K562 (cell line): Measurements from ENCODE around the gene FAM72C. TPM values are rescaled to one million over a fixed set of nuclear protein-coding genes. Genes with fewer than 3 reads are reported as not detected.
"Not testable (repeated sequence)": the region's sequence is repeated elsewhere in the genome, so short reads cannot be mapped to it uniquely, and the experiment has no call there.

ENCODE experiments used
- ATAC-seq: fragments of 200-7000 bp; cut with Tn5 transposase; 3 replicates; pipeline ENCODE4 v1.9.1; 2020; ENCODE audit warnings: moderate library complexity
- BruUV-seq: library from RNA; stranded (reverse); fragments of 400-500 nt; replicated peaks from 2 replicates; lab custom pipeline; 2021; lab: Mats Ljungman, UMichigan
- CTCF ChIA-PET: fragments of 300-600 bp; formaldehyde crosslinking; extraction: SDS; loops from one replicate; lab custom pipeline; 2021; ENCODE audit warnings: low intra/inter-chr PET ratio; lab: Yijun Ruan, JAX
- POLR2A ChIA-PET: fragments of 300-600, 350-650 bp; sonication (Branson Sonifier 250); formaldehyde crosslinking; extraction: SDS; loops from one replicate; lab custom pipeline; 2021; ENCODE audit warnings: antibody characterized with exemption, inconsistent platforms; lab: Yijun Ruan, JAX
- DNase-seq, 4 experiments: peaks; one replicate each; pipeline versions ENCODE4 v3.0.0 to v3.0.0-alpha.2; 2011 to 2018; ENCODE audit warnings: low spot score in 3 of 4, mixed read lengths in 3 of 4; ENCODE audit errors: extremely low read depth in 1 of 4
- FAIRE-seq: peaks from 2 replicates; lab custom pipeline; 2011; peaks lifted over from hg19 to GRCh38; lab: Jason Lieb, UNC
- H2AFZ ChIP-seq: 2 replicates; pipeline ENCODE4 v1.6.0; 2011; ENCODE audit warnings: low read depth, low read length, control low read depth, inconsistent platforms
- H3K27ac ChIP-seq: fragments of 200-600 bp; 3 replicates; pipeline ENCODE4 v1.8.0; 2011; ENCODE audit warnings: low read depth, mild to moderate bottlenecking, control low read depth, inconsistent platforms, low read length, moderate library complexity, mixed read lengths; ENCODE audit errors: extremely low read depth
- H3K27me3 ChIP-seq, 2 experiments: fragments of 300-600 bp in 1 of 2; 2 replicates in 1 of 2; 3 replicates in 1 of 2; pipeline versions ENCODE4 v1.6.0 to v1.8.0; 2011; ENCODE audit warnings: inconsistent platforms in 2 of 2, low read length in 2 of 2, mild to moderate bottlenecking in 1 of 2, mixed read lengths in 1 of 2, moderate library complexity in 1 of 2; ENCODE audit not compliant: control insufficient read depth in 2 of 2, insufficient read depth in 2 of 2
- H3K36me3 ChIP-seq: fragments of 300-600 bp; 3 replicates; pipeline ENCODE4 v1.8.0; 2011; ENCODE audit warnings: mild to moderate bottlenecking, low read length, inconsistent platforms; ENCODE audit not compliant: control insufficient read depth, insufficient read depth
- H3K4me1 ChIP-seq, 2 experiments: fragments of 200-600 bp in 1 of 2; replicated peaks in 1 of 2; 2 replicates in 1 of 2; 3 replicates in 1 of 2; pipeline versions ENCODE4 v1.5.1 to v1.8.0; 2011; ENCODE audit warnings: inconsistent platforms in 2 of 2, low read length in 2 of 2, mild to moderate bottlenecking in 1 of 2, mixed read lengths in 1 of 2, moderate library complexity in 1 of 2; ENCODE audit not compliant: control insufficient read depth in 2 of 2, insufficient read depth in 2 of 2
- H3K4me2 ChIP-seq: 2 replicates; pipeline ENCODE4 v1.6.1; 2011; ENCODE audit warnings: low read length, control low read depth, inconsistent platforms, mixed read lengths; ENCODE audit not compliant: insufficient read depth
- H3K4me3 ChIP-seq: fragments of 200-600 bp; sonication (generic), shearing (Covaris generic); 2 replicates; pipeline ENCODE4 v1.5.1; 2016; ENCODE audit warnings: control low read depth, inconsistent platforms
- H3K79me2 ChIP-seq: fragments of 200-600 bp; 3 replicates; pipeline ENCODE4 v1.8.0; 2011; ENCODE audit warnings: low read length, inconsistent platforms; ENCODE audit not compliant: control insufficient read depth, insufficient read depth
- H3K9ac ChIP-seq, 2 experiments: 2 replicates each; pipeline versions ENCODE4 v1.6.0 to v1.6.1; 2011; ENCODE audit warnings: low read depth in 2 of 2, low read length in 2 of 2, control low read depth in 1 of 2, inconsistent platforms in 1 of 2, mild to moderate bottlenecking in 1 of 2, mixed read lengths in 1 of 2; ENCODE audit not compliant: insufficient read depth in 1 of 2
- H3K9me1 ChIP-seq: one replicate; pipeline ENCODE4 v1.6.0; 2011; ENCODE audit warnings: inconsistent platforms, mild to moderate bottlenecking, low read length, moderate library complexity; ENCODE audit not compliant: control insufficient read depth, insufficient read depth
- H3K9me3 ChIP-seq: replicated peaks from 2 replicates; pipeline ENCODE4 v1.5.1; 2011; ENCODE audit warnings: low read depth, low read length, inconsistent platforms; ENCODE audit not compliant: control insufficient read depth, insufficient read depth
- H4K20me1 ChIP-seq: replicated peaks from 2 replicates; pipeline ENCODE4 v1.6.1; 2011; ENCODE audit warnings: low read length, inconsistent platforms, mixed read lengths; ENCODE audit not compliant: control insufficient read depth, insufficient read depth
- WGBS: fragments of 100-300 bp; shearing (Covaris generic); methylation state at CpG from one replicate; pipeline ENCODE4 v1.1.6; 2016; ENCODE audit warnings: low coverage, mixed read lengths; ENCODE audit not compliant: insufficient coverage; ENCODE audit errors: missing lambda C conversion rate; 5-methylcytosine and 5-hydroxymethylcytosine counted together
- in situ Hi-C: fragments of 300-500 bp; cut with MboI; formaldehyde crosslinking; loops from 4 replicates; pipeline ENCODE4 v1.15.0; 2018; ENCODE audit warnings: inconsistent platforms, mixed read lengths
- intact Hi-C: fragments of 100-400 bp; cut with micrococcal nuclease; formaldehyde crosslinking; loops from 2 replicates; pipeline ENCODE4 v1.14.2; 2022
- polyA plus RNA-seq, 8 experiments: library from polyadenylated mRNA; depleted of rRNA in 4 of 8; stranded (reverse) in 5 of 8; unstranded in 3 of 8; fragments of >200 nt; fragmentation: Nextera tagmentation in 2 of 8; fragmentation: Illumina TruSeq in 1 of 8; extraction: Ambion mirVana in 2 of 8; extraction: Trizol in 1 of 8; gene quantifications; 2 replicates each; pipeline versions ENCODE4 v1.2.1 to v1.2.3, GENCODE V29; 2011 to 2014; ENCODE audit warnings: inconsistent platforms in 1 of 8, missing spikeins in 1 of 8
- total RNA-seq, 7 experiments: library from RNA; depleted of rRNA in 6 of 7; stranded (reverse); fragments of >200 nt in 6 of 7; fragmentation: Illumina TruSeq in 2 of 7; extraction: Trizol in 2 of 7; gene quantifications; 2 replicates each; pipeline versions ENCODE4 v1.2.1 to v1.2.3, GENCODE V29; 2011 to 2021; ENCODE audit warnings: low replicate concordance in 1 of 7

The FAM72C gene
- total and polyA plus RNA-seq, 9 of the 15 experiments (the other 6 are each of a cell fraction or from before 2014, with no cell fraction given) = 4.5 to 43.5 (median 19.6) TPM

- H3K79me2 ChIP-seq, CTCF ChIA-PET, BruUV-seq, DNase-seq, H3K36me3 ChIP-seq, H3K27ac ChIP-seq, POLR2A ChIA-PET, intact Hi-C loops, ATAC-seq, H3K4me1 ChIP-seq, in situ Hi-C loops, H4K20me1 ChIP-seq, FAIRE-seq, H3K9me3 ChIP-seq, H2AFZ ChIP-seq, H3K9ac ChIP-seq, H3K9me1 ChIP-seq, H3K4me2 ChIP-seq, H3K4me3 ChIP-seq, H3K27me3 ChIP-seq: not testable (repeated sequence)
- 87% methylated on average over 2 of the region's 7 CpGs for WGBS
Observed at GRCh38 chr1:143984721-143985473, 13.1 kb upstream of the FAM72C start.

DNA sequence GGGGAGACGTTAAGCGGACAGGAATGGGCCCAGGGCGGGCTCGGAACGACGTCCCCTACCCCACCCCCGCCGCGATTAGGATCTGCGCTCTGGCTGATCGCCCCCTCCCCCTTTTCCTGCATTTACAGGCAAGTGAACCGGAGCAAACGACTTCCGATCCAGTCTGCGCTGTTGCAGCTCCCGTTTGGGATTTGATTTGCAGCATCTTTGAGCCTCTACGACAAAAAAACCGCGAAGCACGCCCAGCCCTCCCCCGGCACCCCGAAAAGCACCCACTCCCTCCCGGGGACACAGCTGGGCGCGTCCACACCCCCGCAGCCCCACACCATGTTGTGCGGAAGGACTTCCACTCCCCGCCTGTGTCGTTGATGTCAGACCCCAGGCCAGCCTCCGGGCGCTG lies 2.6 kb upstream of the FAM72C start:
- peak in 1 of 4 experiments; percentile 4 for DNase-seq
- POLR2A ChIA-PET, H3K4me1 ChIP-seq, H3K9ac ChIP-seq, intact Hi-C loops, in situ Hi-C loops, H2AFZ ChIP-seq, H3K27me3 ChIP-seq, H3K9me1 ChIP-seq, FAIRE-seq, H3K4me3 ChIP-seq, ATAC-seq, H3K27ac ChIP-seq, H3K36me3 ChIP-seq, BruUV-seq, H3K79me2 ChIP-seq, H4K20me1 ChIP-seq, H3K9me3 ChIP-seq, CTCF ChIA-PET, H3K4me2 ChIP-seq: not testable (repeated sequence)
- WGBS = 2% methylated on average over 6 of the region's 31 CpGs

- H3K9ac ChIP-seq, H2AFZ ChIP-seq, H3K27ac ChIP-seq, H3K79me2 ChIP-seq, H3K4me2 ChIP-seq, ATAC-seq, H3K9me1 ChIP-seq, H4K20me1 ChIP-seq, CTCF ChIA-PET, DNase-seq, H3K4me1 ChIP-seq, H3K9me3 ChIP-seq, BruUV-seq, POLR2A ChIA-PET, H3K36me3 ChIP-seq, H3K27me3 ChIP-seq, in situ Hi-C loops, intact Hi-C loops, FAIRE-seq: not testable (repeated sequence)
- peak overlapping the region; percentile 18; the same call in 1 of the 2 replicates for H3K4me3 ChIP-seq
- 0% methylated on average over 4 of the region's 37 CpGs for WGBS
Observed at GRCh38 chr1:143973876-143974414, 2.2 kb upstream of the FAM72C start.
